WERI-Rb-1 (cell line): ENCODE results near the gene FGF22.
"Not testable (repeated sequence)": the region's sequence is repeated elsewhere in the genome, so short reads cannot be mapped to it uniquely, and the experiment has no call there.

Source experiments
- DNase-seq: peaks from one replicate; pipeline ENCODE4 v3.0.0-alpha.2; 2020
- H3K27ac ChIP-seq: fragments of 250-450 bp; sonication (Bioruptor Pico); 2 replicates; pipeline ENCODE4 v1.5.1; 2020; ENCODE audit warnings: mild to moderate bottlenecking, moderate library complexity
- H3K27me3 ChIP-seq: fragments of 250-450 bp; sonication (Bioruptor Pico); 2 replicates; pipeline ENCODE4 v1.5.1; 2021; ENCODE audit warnings: mild to moderate bottlenecking, low read depth, moderate library complexity; ENCODE audit not compliant: insufficient read depth, severe bottlenecking
- H3K36me3 ChIP-seq: fragments of 250-450 bp; sonication (Bioruptor Pico); 2 replicates; pipeline ENCODE4 v1.5.1; 2020; ENCODE audit warnings: mild to moderate bottlenecking, moderate library complexity
- H3K4me3 ChIP-seq: 2 replicates; pipeline ENCODE4 v1.5.1; 2011; ENCODE audit warnings: low read depth, mild to moderate bottlenecking, control low read depth, low read length
- H3K9me3 ChIP-seq: fragments of 250-450 bp; sonication (Bioruptor Pico); 2 replicates; pipeline ENCODE4 v1.5.1; 2021; ENCODE audit warnings: mild to moderate bottlenecking, moderate library complexity; ENCODE audit not compliant: severe bottlenecking
- CTCF ChIP-seq: IDR thresholded peaks from 2 replicates; pipeline ENCODE4 v1.5.1; 2011; ENCODE audit warnings: low read depth, mild to moderate bottlenecking, control low read depth, inconsistent platforms, low read length

The FGF22 gene

GRCh38 chr19:661427-662196, 21.9 kb downstream of the FGF22 start:
- TF ChIP-seq CTCF, result no peak
- Histone ChIP-seq H3K36me3 (peaks cover 29% of the 10 kb centered on the region), H3K27me3 (no peaks in the 10 kb centered on the region), H3K27ac (no peak overlapping the region; the same call in 1 of the 2 replicates), H3K9me3 (peaks cover 5% of the 10 kb centered on the region), H3K4me3 (peak overlapping the region; percentile 82)
- DNase-seq, result no peak

GRCh38 chr19:662207-662961, 22.7 kb downstream of the FGF22 start:
- H3K9me3 ChIP-seq, result peaks cover 9% of the 10 kb centered on the region
- peak overlapping the region; percentile 93 for H3K27ac ChIP-seq
- TF ChIP-seq CTCF, result no peak
- no peaks in the 10 kb centered on the region for H3K27me3 ChIP-seq
- peaks cover 24% of the 10 kb centered on the region for H3K36me3 ChIP-seq
- peak overlapping the region; percentile 82 for H3K4me3 ChIP-seq
- DNase-seq, result peak; percentile 43

GRCh38 chr19:662962-663681, 23.4 kb downstream of the FGF22 start, which contains the start of gene RNF126:
Gene RNF126 (minus strand): TSS chr19:663214. CDS start chr19:663121, 93 bp downstream.
- H3K27ac ChIP-seq, result peak within 1 kb of the TSS; percentile 93
- H3K4me3 ChIP-seq, result peak within 1 kb of the TSS; percentile 82
- peaks cover 14% of the 10 kb centered on the region for H3K9me3 ChIP-seq
- peaks cover 17% of the 10 kb centered on the region for H3K36me3 ChIP-seq
- peak; percentile 89 for DNase-seq
- no peak for TF ChIP-seq CTCF
- H3K27me3 ChIP-seq, result no peaks in the 10 kb centered on the region

GRCh38 chr19:663682-664117, 24.0 kb downstream of the FGF22 start:
- Histone ChIP-seq H3K9me3 (peaks cover 19% of the 10 kb centered on the region), H3K27ac (peak overlapping the region; percentile 49), H3K36me3 (peaks cover 11% of the 10 kb centered on the region), H3K27me3 (no peaks in the 10 kb centered on the region), H3K4me3 (peak overlapping the region; percentile 26)
- no peak for TF ChIP-seq CTCF
- DNase-seq, result no peak

- Histone ChIP-seq H3K4me3 (no peak overlapping the region), H3K36me3 (peaks cover 7% of the 10 kb centered on the region), H3K9me3 (peaks cover 26% of the 10 kb centered on the region), H3K27me3 (no peaks in the 10 kb centered on the region), H3K27ac (no peak overlapping the region)
- peak; percentile 98 for TF ChIP-seq CTCF
- DNase-seq, result peak; percentile 92
Observed at GRCh38 chr19:664913-665443, 25.3 kb downstream of the FGF22 start.

GRCh38 chr19:666985-667573, 27.4 kb downstream of the FGF22 start:
- H3K27me3 ChIP-seq, DNase-seq, H3K36me3 ChIP-seq, H3K4me3 ChIP-seq, H3K27ac ChIP-seq: not testable (repeated sequence)
- peaks cover 28% of the 10 kb centered on the region for H3K9me3 ChIP-seq

GRCh38 chr19:668675-669434, 29.2 kb downstream of the FGF22 start:
- H3K36me3 ChIP-seq, DNase-seq, H3K27me3 ChIP-seq, H3K27ac ChIP-seq, H3K4me3 ChIP-seq: not testable (repeated sequence)
- peaks cover 24% of the 10 kb centered on the region for H3K9me3 ChIP-seq
